Ecto neural progenitor cell (in vitro differentiated cells): Measurements from ENCODE around the gene GREM1.

Experiments
- DNase-seq: peaks from one replicate; pipeline ENCODE4 v3.0.0-alpha.2; 2018; ENCODE audit warnings: low spot score

GREM1 gene

DNA sequence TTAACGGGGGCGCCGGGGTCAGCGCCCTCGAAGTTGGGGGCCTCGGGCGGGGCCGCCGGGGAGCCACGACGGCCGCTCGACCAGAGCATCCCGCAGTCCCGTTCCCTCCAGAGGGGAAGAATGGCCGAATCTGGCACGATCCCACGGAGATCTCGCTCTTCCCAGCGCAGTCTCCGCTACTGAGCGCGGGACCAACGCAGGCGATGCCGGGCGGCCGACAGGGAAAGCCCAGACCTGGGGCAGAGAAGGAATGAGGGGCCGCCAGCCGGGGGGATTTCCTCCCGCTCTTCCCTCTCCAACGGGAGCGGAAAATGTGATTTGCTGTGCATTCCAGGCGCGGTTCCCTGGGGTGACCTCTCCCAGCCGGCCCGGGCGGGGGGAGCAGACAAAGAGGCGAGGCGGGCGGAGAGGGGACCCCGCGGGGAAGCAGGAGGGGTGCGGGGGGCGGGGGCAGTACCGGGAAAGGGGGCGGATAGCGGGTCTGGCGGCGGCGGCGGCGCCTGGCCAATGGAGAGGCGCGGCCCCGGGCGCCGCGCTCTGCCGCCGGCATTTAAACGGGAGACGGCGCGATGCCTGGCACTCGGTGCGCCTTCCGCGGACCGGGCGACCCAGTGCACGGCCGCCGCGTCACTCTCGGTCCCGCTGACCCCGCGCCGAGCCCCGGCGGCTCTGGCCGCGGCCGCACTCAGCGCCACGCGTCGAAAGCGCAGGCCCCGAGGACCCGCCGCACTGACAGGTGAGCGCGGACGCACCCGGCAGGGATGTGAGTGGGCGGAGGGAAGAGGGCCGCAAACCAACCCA lies at the start of gene GREM1:
GREM1 (plus strand) TSS at position 579 of the 801 bp plus-strand sequence. CDS start 12,687 bp downstream, outside the sequence.
- peak; percentile 90 for DNase-seq

DNA sequence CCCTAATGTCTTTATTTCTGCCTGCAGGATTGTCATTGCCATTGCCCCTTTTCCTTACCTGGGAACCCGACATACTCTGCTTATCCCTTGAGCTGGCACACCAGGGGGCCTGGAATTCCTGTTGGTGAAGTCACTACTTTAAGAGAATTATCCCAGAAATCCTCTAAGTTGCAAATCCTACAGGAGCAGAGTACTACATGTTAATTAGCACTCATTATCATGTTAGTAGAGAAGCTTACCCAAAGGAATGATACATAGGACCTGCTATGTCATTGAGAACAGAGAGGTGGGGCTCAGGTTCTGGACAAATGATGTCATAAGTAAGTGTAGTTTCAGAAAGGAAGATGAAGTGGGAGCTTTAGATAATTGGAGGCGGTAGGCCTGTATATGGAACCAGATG lies 48.9 kb upstream of the GREM1 start:
- no peak for DNase-seq

DNA sequence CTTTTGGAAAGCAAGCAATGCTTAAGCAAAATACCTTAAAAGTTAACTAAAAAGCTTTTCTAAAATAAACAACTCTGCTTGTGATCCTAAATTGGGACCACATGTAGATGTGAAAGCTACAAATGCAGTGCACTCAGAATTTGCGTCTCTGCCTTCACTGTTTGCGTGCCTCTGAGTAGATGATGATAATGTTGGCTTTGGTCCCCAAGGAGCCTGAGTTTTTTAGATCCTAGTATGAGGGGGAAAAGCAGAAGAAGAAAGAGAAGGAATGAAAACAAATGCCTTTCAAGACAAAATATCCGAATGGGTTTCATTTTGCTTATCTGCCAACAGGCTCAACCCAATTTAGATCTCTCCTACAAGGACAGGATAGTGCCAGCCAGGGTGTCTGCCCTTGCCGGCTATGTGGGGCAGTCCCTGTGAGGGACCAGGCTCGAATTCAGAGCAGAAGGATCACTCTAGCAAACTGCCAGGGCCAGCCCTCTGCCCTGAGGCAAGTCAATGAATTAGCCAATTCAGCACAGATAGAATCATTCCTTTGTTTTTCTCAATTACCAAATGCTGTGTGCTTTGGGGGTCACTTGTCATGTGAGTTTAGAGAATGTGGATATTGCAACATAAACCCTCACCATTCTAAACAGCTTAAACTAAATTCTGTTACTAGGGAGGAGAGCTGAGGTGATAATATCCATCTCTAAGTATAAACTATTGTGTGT lies 47.8 kb upstream of the GREM1 start:
- peak; percentile 51 for DNase-seq

DNA sequence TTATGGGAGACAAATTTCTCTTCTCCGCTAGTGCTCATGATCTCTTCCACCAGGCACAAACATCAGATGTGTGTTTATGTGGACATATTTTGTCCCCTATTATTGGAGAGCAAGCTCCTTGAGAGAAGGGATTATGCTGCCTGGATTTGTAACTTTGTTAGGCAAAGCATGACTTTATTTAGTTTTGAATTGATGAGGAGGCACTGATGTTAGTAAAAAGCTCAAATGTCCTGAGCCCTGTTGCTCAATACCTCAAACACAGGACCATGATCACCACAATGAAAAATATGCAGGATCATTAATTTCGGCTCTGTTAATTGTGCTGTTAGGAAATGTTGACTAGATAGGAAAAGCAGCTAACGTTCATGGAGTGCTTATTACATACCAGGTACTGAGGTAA lies 47.2 kb upstream of the GREM1 start:
- no peak for DNase-seq

DNA sequence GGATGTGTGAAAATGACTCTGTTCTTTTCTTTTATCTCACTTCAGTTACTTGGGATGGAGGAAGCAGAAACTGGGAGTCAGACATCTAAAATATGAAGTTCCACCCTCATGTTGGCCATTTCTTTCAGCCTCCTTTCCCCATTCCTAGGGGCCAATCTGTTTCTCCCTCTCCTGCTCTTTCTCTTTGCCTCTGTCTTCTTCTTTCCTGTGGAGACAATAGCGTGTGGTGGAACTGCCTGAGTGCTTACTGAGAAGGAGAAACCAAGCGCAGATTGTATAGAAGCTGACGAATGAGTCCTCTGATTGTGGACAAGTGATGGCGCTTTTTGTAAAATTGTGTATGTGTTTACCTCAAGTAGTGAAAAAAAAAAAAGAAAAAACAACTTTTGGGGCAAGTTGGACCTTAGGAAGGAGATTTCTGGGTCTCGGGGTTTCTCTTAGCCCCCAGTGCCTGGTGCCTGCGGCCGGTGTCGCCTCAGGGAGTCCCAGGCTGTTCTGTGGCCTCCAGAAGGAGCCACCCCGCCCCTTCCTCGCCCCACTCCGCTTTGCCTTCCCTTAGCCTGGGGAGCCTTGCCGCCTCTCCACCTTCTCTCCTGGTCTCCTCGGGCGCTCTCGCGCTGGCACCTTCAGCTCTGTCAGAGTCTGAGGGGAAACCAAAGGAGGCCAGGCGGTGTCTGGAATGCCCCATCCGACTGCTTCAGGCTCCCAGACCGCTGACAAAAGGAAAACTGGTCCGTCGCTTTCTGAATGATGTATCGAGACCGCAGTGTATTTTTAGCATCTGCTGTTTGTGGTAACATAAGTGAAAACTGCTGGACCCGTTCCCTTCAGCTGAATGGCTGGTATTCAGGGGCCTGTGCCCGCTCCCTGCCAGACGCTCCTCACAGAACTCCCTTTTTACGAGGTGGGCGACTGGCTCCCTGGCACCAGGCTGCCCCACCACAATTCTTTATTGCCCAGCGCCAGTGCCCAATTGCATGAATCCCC lies 46.2 kb upstream of the GREM1 start:
- no peak for DNase-seq

DNA sequence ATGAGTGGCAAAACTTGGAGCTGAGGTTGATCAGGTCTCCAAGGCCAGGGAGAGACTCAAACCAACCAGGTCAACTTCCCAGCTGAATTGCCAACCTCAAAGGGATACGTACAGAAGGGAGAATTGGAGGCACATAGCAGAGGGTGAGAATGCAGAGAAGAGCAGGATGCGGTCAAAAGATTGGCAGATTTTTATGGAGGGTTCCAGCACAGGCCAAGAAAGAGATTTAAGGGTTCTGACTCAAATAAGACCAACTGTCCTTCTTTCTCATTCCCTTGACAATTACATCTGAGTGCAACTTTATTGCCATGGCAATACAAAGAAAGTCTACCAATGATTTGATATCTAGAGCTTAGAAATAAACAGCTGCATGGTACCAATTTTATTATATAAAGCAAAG lies 43.1 kb upstream of the GREM1 start:
- DNase-seq: no peak

DNA sequence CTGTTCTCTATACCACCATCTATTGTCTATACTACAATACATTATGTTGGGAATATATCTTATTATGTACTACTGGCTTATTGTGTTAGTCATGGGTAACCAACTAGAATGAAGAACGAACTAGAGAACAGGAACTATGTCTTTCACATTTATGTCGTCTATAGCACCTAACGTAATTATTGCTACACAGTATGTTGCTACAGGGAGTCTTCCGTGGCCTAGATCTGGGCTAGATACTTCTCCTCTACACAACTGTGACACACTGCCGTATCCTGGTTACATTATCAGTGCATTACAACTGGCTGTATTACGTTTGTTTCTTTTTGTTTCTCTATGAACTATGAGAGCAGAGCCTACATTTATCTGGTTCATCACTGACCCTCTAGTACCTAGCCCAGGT lies 42.3 kb upstream of the GREM1 start:
- DNase-seq: no peak

DNA sequence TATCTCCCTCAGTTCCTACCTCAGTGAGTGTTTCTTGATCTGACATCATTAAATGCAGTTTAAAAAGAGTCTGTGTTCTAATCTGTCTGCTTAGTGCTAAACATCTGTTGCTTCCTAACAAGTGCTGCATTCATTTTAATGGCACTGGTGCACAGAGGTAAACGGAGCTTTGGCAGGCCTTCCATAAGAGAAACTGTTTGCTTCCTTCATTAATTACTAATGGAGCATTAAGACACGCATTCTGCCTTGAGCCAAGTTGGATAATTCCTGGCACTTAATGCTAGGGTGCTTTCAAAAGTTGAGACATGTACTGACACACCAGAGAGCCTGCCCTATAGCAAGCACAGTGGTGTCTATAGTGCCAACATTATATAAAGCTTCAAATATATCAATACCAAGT lies 41.6 kb upstream of the GREM1 start:
- DNase-seq: no peak

DNA sequence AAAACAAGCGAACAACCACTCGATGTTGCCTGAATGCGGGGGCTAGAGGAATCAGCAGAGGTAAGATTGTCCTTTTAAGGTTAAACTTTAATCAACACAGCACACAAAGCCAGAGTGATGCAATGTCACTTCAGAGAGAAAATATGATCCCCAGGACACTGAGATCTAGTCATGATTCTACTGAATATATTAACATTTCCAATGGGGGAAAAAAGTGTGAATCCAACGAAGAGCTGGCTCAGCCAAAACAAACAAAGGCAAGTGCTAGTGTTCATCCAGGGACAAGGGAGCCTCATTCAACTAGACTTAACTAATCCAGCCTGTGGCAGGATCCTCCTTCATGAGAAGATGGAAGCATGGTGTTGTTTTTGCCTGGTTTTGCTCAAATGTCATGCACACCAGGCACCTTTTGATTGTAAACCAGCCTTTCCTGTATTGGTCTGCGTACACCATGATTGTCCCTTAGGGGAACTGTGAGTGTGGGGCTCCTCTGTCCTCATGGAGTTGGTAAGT lies 40.5 kb upstream of the GREM1 start:
- no peak for DNase-seq

DNA sequence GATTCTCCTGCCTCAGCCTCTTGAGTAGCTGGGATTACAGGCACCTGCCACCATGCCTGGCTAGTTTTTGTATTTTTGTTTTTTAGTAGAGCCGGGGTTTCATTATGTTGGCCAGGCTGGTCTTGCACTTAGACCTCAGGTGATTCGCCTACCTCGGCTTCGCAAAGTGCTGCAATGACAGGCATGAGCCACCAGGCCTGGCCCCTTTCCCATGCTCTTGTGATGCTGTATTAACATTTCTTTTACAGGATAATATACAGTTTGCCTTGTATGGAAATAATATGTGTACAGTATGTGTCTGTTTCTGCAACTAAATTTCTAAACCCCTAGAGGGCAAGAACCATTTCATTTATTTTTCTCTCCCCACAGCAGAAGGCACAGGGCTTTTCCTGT lies 38.5 kb upstream of the GREM1 start:
- DNase-seq: no peak

DNA sequence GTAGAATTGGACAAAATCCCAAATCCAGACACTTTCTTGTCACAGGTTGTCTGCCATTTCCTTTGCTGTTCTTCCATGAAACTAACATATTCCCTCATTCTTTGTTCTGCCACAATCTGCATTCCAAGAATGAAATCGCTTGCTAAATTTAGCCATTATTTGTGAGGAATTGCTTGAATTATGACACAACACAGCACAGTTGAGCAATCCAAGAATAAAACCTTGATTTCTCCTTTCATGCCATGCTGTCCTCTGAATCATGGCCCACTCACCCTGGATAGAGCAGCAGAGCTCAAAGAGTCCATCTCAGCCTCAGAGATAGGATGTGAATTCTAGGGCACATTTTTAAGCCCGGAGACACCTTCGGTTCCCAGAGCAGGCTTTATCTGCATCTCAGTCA lies 35.2 kb upstream of the GREM1 start:
- no peak for DNase-seq

DNA sequence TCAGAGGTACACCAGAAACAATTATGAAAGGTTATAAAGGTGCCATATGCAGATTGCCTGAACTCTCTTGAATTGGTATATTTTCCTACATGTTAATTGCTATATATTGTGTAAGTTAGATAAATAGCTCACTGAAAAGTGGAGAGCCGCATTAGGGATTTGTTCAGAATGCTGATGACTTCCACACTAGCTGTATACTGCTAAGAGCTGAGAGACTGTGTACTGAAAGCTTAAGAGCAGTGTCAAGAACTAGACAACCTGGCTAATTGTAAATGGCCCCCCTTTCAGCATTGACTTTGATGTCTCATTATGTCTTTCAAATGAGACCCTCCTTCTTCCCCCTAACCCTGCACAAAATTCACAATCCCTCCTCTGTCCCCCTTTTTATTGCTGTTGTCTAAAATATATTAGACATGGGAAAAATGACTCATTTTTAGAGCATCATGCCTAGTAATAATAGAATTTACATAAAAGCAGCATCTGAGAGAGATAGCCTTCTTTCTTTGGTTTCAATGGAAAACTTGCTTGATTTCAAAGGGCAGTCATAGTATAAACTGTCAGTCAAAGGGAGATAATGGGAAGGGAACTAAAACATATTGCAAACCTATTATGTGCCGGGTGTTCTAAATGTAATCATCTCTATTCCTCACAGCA lies 34.7 kb upstream of the GREM1 start:
- DNase-seq: no peak

DNA sequence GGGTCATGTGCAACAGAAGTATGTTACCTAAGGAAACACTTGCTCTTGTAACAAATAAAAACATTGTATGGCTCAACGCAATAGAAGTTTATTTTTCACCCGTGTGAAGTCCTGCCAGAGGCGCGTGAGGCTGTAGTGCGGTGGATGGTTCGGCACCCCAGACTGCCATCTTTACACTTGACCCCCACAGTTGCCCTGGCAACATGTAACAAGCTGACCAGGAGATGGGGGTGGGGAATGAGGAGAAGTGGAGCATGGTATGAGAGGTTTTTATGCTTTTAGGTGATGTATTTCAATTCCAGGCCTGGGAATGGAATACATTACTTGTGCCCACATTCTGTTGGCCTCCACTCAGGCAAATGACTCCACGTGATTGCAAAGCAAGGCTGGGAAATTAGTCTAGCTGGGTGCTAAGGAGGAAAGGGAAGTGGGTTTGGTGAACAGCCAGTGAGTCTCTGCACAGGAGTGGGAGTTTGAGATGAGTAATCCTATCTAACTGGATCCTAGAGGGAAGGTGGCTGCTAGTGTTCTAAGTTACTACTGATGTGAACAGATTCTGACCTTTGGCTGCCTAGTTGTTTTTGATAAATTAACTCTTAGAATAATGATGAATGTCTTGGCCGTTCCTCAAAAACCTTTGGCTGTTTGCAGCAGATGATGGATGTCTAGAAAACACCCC lies 33.8 kb upstream of the GREM1 start:
- DNase-seq: no peak

DNA sequence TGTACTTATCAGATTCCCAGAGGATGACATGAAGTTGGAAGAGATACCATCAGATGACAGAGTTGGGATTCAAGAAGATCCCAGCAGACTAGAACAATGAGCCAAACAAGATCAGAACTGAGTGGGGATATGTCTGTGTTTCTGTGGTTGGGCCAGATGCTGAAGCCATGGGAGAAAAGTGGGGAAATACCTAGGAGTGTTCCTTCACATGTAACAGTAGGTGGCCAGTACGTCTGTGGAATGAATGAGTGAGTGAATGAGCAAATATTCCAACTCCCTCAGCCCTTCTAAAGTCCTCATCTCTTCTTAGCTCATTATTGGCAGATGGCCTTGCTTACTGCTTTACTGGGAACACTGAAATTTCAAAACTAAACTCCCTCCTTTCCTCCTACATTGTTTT lies 32.2 kb upstream of the GREM1 start:
- DNase-seq: no peak

DNA sequence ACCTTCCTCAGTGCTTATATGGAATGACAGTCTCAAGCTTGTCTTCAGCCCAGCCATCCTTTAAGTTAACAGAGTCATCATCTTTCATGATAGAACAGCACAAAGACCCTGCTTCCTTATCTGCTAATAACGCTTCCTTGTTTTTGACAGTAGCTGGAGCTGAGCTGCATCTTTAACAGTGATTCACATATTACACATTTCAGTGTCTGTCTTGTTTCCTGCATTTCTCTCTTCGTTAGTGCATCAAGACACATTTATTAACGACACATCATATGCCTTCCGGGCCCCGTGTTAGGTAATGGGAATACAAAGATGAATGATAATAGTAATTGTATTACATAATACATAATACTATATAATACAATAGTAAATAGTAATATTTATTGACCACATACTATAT lies 30.2 kb upstream of the GREM1 start:
- no peak for DNase-seq

DNA sequence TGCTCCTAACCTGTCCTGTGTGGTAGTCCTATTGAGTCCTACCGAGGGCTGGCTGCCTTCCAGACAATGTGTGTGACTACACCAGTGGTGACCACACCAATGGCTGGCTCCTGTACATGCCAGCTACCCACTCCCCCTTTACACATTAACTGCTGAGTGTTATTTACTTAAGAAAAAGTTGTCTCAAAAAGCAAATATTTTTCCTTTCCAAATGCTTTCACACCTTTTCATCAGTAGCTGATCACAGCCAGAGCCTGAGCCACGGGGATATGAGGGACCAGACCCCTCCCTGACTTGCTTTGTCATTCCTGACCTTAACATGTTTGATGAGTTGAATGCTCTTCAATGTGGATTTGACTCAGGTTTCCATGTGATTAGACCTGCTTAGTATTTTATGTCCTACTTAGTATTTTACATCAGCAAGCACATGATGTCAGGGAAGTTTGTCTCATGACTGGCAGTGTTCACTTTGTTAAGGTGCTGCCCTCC lies 29.6 kb upstream of the GREM1 start:
- DNase-seq: no peak

DNA sequence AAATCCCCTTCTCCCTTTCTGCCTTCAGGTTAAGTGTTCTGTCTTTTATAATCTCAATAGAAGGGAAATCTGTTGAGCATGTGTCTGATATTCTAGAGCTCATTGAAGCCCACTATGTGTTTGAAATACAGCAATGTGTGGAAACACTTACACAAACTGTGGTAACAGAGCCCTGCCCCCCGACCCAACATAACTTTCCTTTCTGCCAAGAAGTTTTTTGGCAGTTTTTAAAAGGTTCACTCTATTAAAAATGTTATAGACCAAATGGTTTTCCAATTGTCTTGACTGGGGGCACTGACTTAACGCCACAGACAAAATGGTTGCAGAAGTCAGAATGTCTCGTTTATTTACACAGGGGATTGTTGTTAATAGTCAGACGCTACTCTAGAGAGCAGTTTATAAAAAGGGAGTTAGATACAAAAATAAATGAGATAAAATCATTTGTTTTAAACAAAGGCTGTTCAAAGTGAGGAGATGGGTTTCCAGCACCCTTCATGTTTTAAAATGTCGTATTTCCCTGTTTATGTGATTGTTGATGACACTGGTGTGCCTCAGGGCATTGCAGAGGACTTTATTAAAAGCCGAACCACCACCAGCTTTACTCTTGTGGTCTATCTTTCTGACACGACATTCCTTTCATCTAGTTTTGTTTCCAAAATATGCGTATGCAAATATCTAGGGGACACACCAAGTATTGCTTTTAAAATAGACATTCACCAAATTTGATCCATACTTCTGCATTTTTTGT lies 26.7 kb upstream of the GREM1 start:
- no peak for DNase-seq

DNA sequence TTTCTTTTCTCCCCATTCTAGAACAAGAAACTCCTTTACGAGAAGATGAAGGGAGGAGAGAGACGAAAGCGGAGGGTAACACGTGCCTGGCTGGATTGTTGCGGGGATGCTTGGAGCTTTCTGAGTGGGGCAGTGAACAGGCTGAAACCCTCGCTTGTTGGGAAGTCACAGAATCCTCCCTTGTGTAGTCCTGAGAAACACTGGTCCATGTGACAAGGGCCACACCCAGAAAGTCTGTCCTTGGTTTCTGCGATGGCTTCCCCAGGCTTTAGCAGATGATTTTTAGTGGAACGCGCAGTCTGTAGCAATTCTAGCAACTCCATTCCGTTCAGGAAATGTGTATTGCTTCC lies 26.1 kb upstream of the GREM1 start:
- DNase-seq: no peak

DNA sequence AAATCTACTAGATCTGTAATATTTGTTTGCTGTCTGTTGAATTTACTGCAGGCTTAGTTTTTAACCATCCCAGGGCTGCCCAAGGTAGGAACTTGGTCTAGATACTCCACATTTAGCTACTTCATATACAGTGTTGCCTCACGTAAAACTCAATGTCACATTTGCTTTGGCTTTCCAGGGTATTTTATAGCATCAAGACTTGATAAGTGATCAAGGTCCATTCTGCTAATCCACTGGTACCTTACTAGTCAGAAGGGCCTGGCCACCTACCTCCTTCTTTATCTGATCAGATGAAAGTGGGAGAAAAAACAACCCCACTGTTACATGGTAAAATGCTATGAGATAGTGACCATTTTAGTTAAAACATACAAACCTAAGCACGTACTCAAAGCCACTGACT lies 25.5 kb upstream of the GREM1 start:
- DNase-seq: no peak

DNA sequence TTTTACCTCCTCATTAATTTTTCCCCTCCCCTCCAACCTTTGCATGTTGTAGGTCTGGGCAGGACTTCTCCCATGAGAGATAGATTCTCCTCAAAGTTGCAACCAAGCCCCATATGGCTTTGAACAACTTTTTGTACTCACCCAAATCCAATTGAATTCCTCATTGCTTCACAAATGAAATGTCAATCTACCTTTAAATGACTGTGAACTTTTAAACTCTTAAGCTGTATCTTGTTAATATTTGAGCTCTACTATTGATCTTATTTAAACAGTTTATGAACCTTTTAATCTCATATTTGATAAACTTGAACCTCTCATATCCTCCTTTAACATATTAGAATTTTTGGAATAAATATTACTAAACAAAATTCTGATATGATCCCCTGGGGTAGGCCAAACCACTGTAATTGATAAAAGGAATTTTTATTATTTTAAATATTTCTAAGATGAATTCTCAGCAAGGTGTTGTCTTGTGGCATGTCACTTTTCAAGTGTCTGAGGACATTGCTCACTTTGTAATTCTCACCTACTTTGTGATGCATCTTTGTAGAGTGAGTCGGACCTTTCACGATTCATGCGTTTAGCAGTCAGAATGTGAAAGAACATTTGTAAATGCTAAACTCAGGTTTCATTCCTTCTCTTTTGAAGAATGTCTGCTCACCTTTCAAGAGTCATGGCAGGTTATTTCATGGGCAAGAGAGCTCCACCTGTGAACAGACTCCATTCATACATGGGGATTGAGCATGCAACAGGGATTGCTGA lies 23.4 kb upstream of the GREM1 start:
- DNase-seq: no peak
